Gastroesophageal sphincter (tissue), 4 donors: Measurements from ENCODE around the gene SYTL4. TPM values are rescaled to one million over a fixed set of nuclear protein-coding genes. Genes with fewer than 3 reads are reported as not detected.

Experiments
- ATAC-seq: fragments of 150-250 bp; one replicate; pipeline ENCODE4 v1.9.1; 2016; ENCODE audit warnings: mild to moderate bottlenecking, moderate library complexity
- H3K27ac ChIP-seq, 4 donors: fragments of 200-600 bp; sonication (generic) in 3 of 4; 1 replicate in 3 of 4; 2 replicates in 1 of 4; pipeline ENCODE4 v1.5.1; 2016 to 2019
- H3K27me3 ChIP-seq: fragments of 200-600 bp; sonication (generic); one replicate; pipeline ENCODE4 v1.5.1; 2019
- H3K36me3 ChIP-seq, 2 donors: fragments of 200-600 bp; sonication (generic); one replicate each; pipeline ENCODE4 v1.5.1; 2019; ENCODE audit warnings: control low read depth in 1 of 2
- H3K4me1 ChIP-seq, 3 donors: fragments of 200-600 bp; sonication (generic); 1 replicate in 2 of 3; 2 replicates in 1 of 3; pipeline ENCODE4 v1.5.1; 2016 to 2019; ENCODE audit warnings: control low read depth in 2 of 3
- H3K4me3 ChIP-seq, 2 donors: fragments of 200-600 bp; sonication (generic); one replicate each; pipeline ENCODE4 v1.5.1; 2019; ENCODE audit warnings: mild to moderate bottlenecking in 1 of 2, moderate library complexity in 1 of 2
- H3K9me3 ChIP-seq, 3 donors: fragments of 200-600 bp; sonication (generic); one replicate each; pipeline ENCODE4 v1.5.1; 2017 to 2019; ENCODE audit warnings: control low read depth in 2 of 3
- EP300 ChIP-seq: sonication (generic); formaldehyde crosslinking; IDR thresholded peaks from one replicate; pipeline ENCODE4 v1.6.1; 2017; ENCODE audit warnings: antibody characterized with exemption, mild to moderate bottlenecking
- POLR2A ChIP-seq, 2 donors: fragments of 450-650 bp; IDR thresholded peaks; one replicate each; pipeline ENCODE4 v1.6.1; 2017; ENCODE audit warnings: antibody characterized with exemption in 2 of 2, mild to moderate bottlenecking in 2 of 2, moderate library complexity in 1 of 2
- POLR2AphosphoS5 ChIP-seq: sonication (generic); formaldehyde crosslinking; IDR thresholded peaks from one replicate; pipeline ENCODE4 v1.6.1; 2017; ENCODE audit warnings: antibody characterized with exemption
- WGBS, 2 donors: methylation state at CpG; one replicate each; pipeline ENCODE4 v1.1.5; 2018; ENCODE audit warnings: low coverage in 1 of 2; 5-methylcytosine and 5-hydroxymethylcytosine counted together
- total RNA-seq, 4 donors: library from RNA; depleted of rRNA; stranded (reverse); fragments of >200 nt; gene quantifications; one replicate each; pipeline ENCODE4 v1.1.0, GENCODE V29; 2016
- TF ChIP-seq, protein P1 (sequence below), 4 experiments: fragments of 200-600 bp in 2 of 4; fragments of 450-650 bp in 2 of 4; sonication (generic) in 1 of 4; IDR thresholded peaks; one replicate each; pipeline ENCODE4 v1.5.1; 2017 to 2019; ENCODE audit warnings: antibody characterized with exemption in 4 of 4, mild to moderate bottlenecking in 2 of 4, moderate library complexity in 2 of 4

Gene SYTL4
- total RNA-seq, 4 donors from 2014 or later, result 18.6 to 33.6 (median 26.7) TPM

DNA sequence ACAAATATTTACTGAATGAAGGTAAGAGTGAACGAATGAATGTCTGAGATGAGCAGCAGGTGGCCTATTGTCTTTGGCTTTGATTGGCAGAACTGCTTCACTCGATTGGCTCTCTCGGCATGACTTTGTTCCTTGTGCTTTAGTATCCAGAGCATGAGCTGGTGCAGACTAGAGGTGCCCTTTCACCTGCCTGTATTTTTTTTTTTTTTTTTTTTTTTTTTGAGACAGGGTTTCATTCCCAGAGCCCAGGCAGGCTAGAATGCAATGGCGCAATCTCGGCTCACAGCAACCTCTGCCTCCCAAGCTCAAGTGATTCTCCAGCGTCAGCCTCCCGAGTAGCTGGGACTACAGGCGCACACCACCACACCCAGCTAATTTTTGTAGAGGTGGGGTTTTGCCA is 49.0 kb downstream of the SYTL4 start:
- ATAC-seq, result no peak
- TF ChIP-seq POLR2AphosphoS5 (no peak), EP300 (no peak), POLR2A (IDR thresholded peaks at IDR 0.05) (no peak)
- TF ChIP-seq, protein P1, sequence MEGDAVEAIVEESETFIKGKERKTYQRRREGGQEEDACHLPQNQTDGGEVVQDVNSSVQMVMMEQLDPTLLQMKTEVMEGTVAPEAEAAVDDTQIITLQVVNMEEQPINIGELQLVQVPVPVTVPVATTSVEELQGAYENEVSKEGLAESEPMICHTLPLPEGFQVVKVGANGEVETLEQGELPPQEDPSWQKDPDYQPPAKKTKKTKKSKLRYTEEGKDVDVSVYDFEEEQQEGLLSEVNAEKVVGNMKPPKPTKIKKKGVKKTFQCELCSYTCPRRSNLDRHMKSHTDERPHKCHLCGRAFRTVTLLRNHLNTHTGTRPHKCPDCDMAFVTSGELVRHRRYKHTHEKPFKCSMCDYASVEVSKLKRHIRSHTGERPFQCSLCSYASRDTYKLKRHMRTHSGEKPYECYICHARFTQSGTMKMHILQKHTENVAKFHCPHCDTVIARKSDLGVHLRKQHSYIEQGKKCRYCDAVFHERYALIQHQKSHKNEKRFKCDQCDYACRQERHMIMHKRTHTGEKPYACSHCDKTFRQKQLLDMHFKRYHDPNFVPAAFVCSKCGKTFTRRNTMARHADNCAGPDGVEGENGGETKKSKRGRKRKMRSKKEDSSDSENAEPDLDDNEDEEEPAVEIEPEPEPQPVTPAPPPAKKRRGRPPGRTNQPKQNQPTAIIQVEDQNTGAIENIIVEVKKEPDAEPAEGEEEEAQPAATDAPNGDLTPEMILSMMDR (IDR thresholded peaks at IDR 0.05), result no peak
- no peaks in the 10 kb centered on the region for H3K9me3 ChIP-seq

DNA sequence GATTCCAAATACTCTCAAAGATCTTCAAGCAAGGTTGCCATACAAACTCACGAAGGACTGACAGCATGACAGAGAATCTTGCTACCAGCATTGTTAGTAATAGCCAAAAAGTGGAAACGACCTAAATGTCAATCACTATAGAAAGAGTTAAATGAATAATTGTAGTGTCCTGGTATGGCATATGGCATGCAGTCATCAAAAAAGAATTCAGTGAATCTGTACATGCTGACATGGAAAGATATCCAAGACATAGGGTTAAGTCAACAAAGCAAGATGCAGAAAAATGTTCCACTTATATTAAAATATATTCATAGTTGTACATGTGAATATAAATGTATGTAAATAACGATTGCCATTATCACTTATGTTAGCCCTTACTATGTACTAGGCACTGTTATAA is 50.3 kb downstream of the SYTL4 start:
- WGBS, 2 donors, result 52 to 86% methylated on average over 3 of the region's 3 CpGs
- peaks cover 0 to 10% of the 10 kb centered on the region in 2 donors for H3K36me3 ChIP-seq

More for the DNA sequence above, 49.0 kb downstream of the SYTL4 start:
- Histone ChIP-seq H3K27ac (no peak overlapping the region), H3K4me3 (no peak overlapping the region), H3K27me3 (no peaks in the 10 kb centered on the region), H3K4me1 (no peaks in the 10 kb centered on the region), H3K36me3 (peaks cover 0 to 22% of the 10 kb centered on the region in 2 donors)
- whole genome bisulfite sequencing, 2 donors, result 94 to 100% methylated on average over 3 to 4 of the region's 8 CpGs

DNA sequence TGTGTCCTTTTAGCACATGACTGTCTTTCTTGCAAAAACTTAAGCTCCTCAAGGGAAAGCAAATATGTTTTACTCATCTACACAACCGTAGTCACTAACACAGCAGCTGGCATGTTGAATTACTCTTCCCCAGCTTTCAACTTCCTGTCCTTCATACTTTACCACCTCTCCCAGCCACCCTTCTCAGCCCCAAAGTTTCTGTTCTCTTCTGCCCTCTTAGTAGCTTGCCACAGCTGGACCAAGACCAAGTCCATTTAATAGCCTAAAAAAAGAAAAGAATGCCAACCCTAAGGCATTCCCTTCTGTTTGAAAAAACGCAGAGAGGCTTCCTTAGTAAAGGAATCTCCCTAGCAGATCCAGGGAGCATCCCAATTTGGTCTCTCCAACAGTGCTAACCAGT is 51.2 kb downstream of the SYTL4 start:
- no peak for ATAC-seq

More for the DNA sequence above, 50.3 kb downstream of the SYTL4 start:
- no peaks in the 10 kb centered on the region for H3K4me1 ChIP-seq
- no peaks in the 10 kb centered on the region for H3K27me3 ChIP-seq
- no peak for TF ChIP-seq POLR2AphosphoS5
- TF ChIP-seq EP300, result no peak
- no peak for TF ChIP-seq POLR2A (IDR thresholded peaks at IDR 0.05)
- TF ChIP-seq, protein P1 (IDR thresholded peaks at IDR 0.05), result no peak
- no peak overlapping the region for H3K4me3 ChIP-seq
- ATAC-seq, result no peak
- H3K27ac ChIP-seq, result no peak overlapping the region
- no peaks in the 10 kb centered on the region for H3K9me3 ChIP-seq

DNA sequence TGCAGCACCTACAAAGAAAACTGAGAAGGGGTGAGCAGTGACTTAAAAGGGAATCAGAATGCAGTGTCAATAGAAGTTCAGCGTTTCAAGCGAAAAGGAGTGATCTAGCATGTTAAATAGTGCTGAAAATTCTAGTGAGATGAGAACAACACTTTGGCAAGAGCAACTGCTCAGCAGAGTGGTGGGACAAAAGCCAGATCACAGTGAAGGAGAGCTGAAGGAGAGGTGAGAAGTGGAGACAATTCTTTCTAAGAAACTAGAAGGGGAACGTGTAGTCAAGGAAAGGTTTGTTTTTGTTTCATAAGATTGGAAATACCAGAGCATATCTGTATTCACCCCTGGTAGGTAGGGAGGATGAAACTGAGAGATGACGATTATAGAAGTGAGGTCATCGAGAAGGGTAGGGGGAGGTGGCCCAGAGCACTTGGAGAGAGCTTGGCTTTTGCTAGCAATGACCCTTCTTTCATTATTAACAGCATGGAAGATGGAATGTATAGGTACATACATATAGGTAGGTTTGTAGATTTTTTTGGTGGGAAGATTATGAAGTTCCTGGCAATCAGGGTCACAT is 54.2 kb downstream of the SYTL4 start:
- H3K36me3 ChIP-seq, result peaks cover 0 to 5% of the 10 kb centered on the region in 2 donors
- H3K27ac ChIP-seq, result no peak overlapping the region
- H3K27me3 ChIP-seq, result no peaks in the 10 kb centered on the region
- WGBS, 2 donors, result 24 to 50% methylated on average over 4 to 5 of the region's 5 CpGs
- ATAC-seq, result no peak
- no peak overlapping the region for H3K4me3 ChIP-seq
- H3K9me3 ChIP-seq, result no peaks in the 10 kb centered on the region
- no peak for TF ChIP-seq POLR2AphosphoS5
- TF ChIP-seq EP300, result no peak
- TF ChIP-seq, protein P1 (IDR thresholded peaks at IDR 0.05), result no peak
- no peak for TF ChIP-seq POLR2A (IDR thresholded peaks at IDR 0.05)
- H3K4me1 ChIP-seq, result no peaks in the 10 kb centered on the region

More for the DNA sequence above, 51.2 kb downstream of the SYTL4 start:
- 63 to 75% methylated on average over 1 of the region's 2 CpGs for WGBS, 2 donors
- no peaks in the 10 kb centered on the region for H3K9me3 ChIP-seq
- no peak overlapping the region for H3K4me3 ChIP-seq
- no peak for TF ChIP-seq POLR2AphosphoS5
- TF ChIP-seq, protein P1 (IDR thresholded peaks at IDR 0.05), result no peak
- TF ChIP-seq EP300, result no peak
- no peak for TF ChIP-seq POLR2A (IDR thresholded peaks at IDR 0.05)
- H3K4me1 ChIP-seq, result no peaks in the 10 kb centered on the region
- H3K27me3 ChIP-seq, result no peaks in the 10 kb centered on the region
- peaks cover 0 to 5% of the 10 kb centered on the region in 2 donors for H3K36me3 ChIP-seq
- H3K27ac ChIP-seq, result no peak overlapping the region

DNA sequence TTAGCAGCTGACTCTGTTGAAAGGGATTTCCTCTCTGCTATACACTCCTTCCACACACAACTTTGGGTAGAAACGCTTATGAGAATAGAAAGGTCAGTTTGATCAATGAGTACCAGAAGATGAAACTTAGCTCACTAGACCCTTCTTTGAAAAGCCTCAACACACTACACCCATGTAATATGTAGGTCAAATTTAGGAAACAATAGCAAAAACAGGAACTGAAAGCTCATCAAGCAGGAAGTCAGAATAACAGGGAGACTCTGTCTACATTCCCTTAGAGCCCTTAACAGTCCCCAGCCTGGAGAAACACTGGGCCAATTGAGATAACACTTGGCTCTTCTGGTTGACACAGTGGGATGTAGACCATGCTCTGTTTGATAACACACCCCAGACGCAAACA is 57.2 kb downstream of the SYTL4 start:
- ATAC-seq, result no peak
- H3K4me3 ChIP-seq, result no peak overlapping the region
- no peaks in the 10 kb centered on the region for H3K9me3 ChIP-seq
- TF ChIP-seq, protein P1 (IDR thresholded peaks at IDR 0.05), result no peak
- TF ChIP-seq POLR2AphosphoS5 (no peak), POLR2A (IDR thresholded peaks at IDR 0.05) (no peak), EP300 (no peak)
- no peak overlapping the region for H3K27ac ChIP-seq
- peaks cover 0 to 5% of the 10 kb centered on the region in 2 donors for H3K36me3 ChIP-seq
- H3K27me3 ChIP-seq, result no peaks in the 10 kb centered on the region
- H3K4me1 ChIP-seq, result no peaks in the 10 kb centered on the region
- 71% methylated on average over 1 of the region's 2 CpGs; no CpG with 5 or more reads in 1 of the 2 donors for WGBS, 2 donors
